ENCODE measurements around the gene PDZRN4.

PDZRN4 gene

GRCh38 chr12:41334390-41334789 is 146.3 kb downstream of the PDZRN4 start:
- no peak for TF ChIP-seq FOXA1 (IDR thresholded peaks at IDR 0.05)
- no peak for TF ChIP-seq ARNT (IDR thresholded peaks at IDR 0.05)
- TF ChIP-seq ZNF384 (IDR thresholded peaks at IDR 0.05) = no peak
- no peak for TF ChIP-seq FOXM1 (IDR thresholded peaks at IDR 0.05; ENCODE audit: borderline replicate concordance)
- no peak for TF ChIP-seq HDGF (IDR thresholded peaks at IDR 0.05; ENCODE audit: borderline replicate concordance)
- no peak for TF ChIP-seq PKNOX1 (IDR thresholded peaks at IDR 0.05)
- no peak for TF ChIP-seq CTBP1 (IDR thresholded peaks at IDR 0.05; ENCODE audit: borderline replicate concordance)
- no peak for TF ChIP-seq ELF4 (IDR thresholded peaks at IDR 0.05)
- no peak for TF ChIP-seq FOXK2 (IDR thresholded peaks at IDR 0.05)
- no peak for TF ChIP-seq BHLHE40 (IDR thresholded peaks at IDR 0.05; ENCODE audit: borderline replicate concordance)
- no peak for TF ChIP-seq NFRKB (IDR thresholded peaks at IDR 0.05)
- TF ChIP-seq LEF1 (IDR thresholded peaks at IDR 0.05; ENCODE audit: borderline replicate concordance) = no peak
- no peak for TF ChIP-seq SUZ12 (IDR thresholded peaks at IDR 0.05)
- no peak for TF ChIP-seq TARDBP (IDR thresholded peaks at IDR 0.05)
- no peak for TF ChIP-seq SP1 (IDR thresholded peaks at IDR 0.05)
- no peak for TF ChIP-seq L3MBTL2 (conservative IDR thresholded peaks at IDR 0.05)
- ChIA-PET CTCF (no interaction called here), POLR2A (no interaction called here)
- no peak for DNase-seq (ENCODE audit: extremely low spot score)

- ChIA-PET CTCF (no interaction called here), POLR2A (no interaction called here)
- TF ChIP-seq TARDBP (IDR thresholded peaks at IDR 0.05) = no peak
- no peak for TF ChIP-seq FOXK2 (IDR thresholded peaks at IDR 0.05)
- no peak for TF ChIP-seq HDGF (IDR thresholded peaks at IDR 0.05; ENCODE audit: borderline replicate concordance)
- TF ChIP-seq CTBP1 (IDR thresholded peaks at IDR 0.05; ENCODE audit: borderline replicate concordance) = no peak
- TF ChIP-seq ELF4 (IDR thresholded peaks at IDR 0.05) = no peak
- TF ChIP-seq ZNF384 (IDR thresholded peaks at IDR 0.05) = no peak
- no peak for TF ChIP-seq FOXA1 (IDR thresholded peaks at IDR 0.05)
- TF ChIP-seq SUZ12 (IDR thresholded peaks at IDR 0.05) = no peak
- no peak for TF ChIP-seq NFRKB (IDR thresholded peaks at IDR 0.05)
- no peak for DNase-seq (ENCODE audit: extremely low spot score)
These were observed 148.0 kb downstream of the PDZRN4 start for GRCh38 chr12:41336041-41336549.

- ChIA-PET POLR2A (no interaction called here), CTCF (no interaction called here)
- TF ChIP-seq SP1 (IDR thresholded peaks at IDR 0.05) (no peak), L3MBTL2 (conservative IDR thresholded peaks at IDR 0.05) (no peak), FOXK2 (IDR thresholded peaks at IDR 0.05) (no peak), LEF1 (IDR thresholded peaks at IDR 0.05; ENCODE audit: borderline replicate concordance) (no peak), CTBP1 (IDR thresholded peaks at IDR 0.05; ENCODE audit: borderline replicate concordance) (no peak), HDGF (IDR thresholded peaks at IDR 0.05; ENCODE audit: borderline replicate concordance) (no peak), BHLHE40 (IDR thresholded peaks at IDR 0.05; ENCODE audit: borderline replicate concordance) (no peak), ELF4 (IDR thresholded peaks at IDR 0.05) (no peak), NFRKB (IDR thresholded peaks at IDR 0.05) (no peak), FOXA1 (IDR thresholded peaks at IDR 0.05) (no peak), SUZ12 (IDR thresholded peaks at IDR 0.05) (no peak), PKNOX1 (IDR thresholded peaks at IDR 0.05) (no peak), ZNF384 (IDR thresholded peaks at IDR 0.05) (no peak)
- DNase-seq (ENCODE audit: extremely low spot score) = no peak
These were observed 151.7 kb downstream of the PDZRN4 start for GRCh38 chr12:41339784-41340183.

- no peak for DNase-seq (ENCODE audit: extremely low spot score)
- ChIA-PET POLR2A (no interaction called here), CTCF (no interaction called here)
- no peak for TF ChIP-seq SUZ12 (IDR thresholded peaks at IDR 0.05)
- TF ChIP-seq ARNT (IDR thresholded peaks at IDR 0.05) = no peak
- no peak for TF ChIP-seq FOXA1 (IDR thresholded peaks at IDR 0.05)
- TF ChIP-seq LEF1 (IDR thresholded peaks at IDR 0.05; ENCODE audit: borderline replicate concordance) = no peak
- TF ChIP-seq ZNF384 (IDR thresholded peaks at IDR 0.05) = no peak
- TF ChIP-seq SP1 (IDR thresholded peaks at IDR 0.05) = no peak
- TF ChIP-seq FOXK2 (IDR thresholded peaks at IDR 0.05) = no peak
- TF ChIP-seq NFRKB (IDR thresholded peaks at IDR 0.05) = no peak
- TF ChIP-seq HDGF (IDR thresholded peaks at IDR 0.05; ENCODE audit: borderline replicate concordance) = no peak
- no peak for TF ChIP-seq FOXM1 (IDR thresholded peaks at IDR 0.05; ENCODE audit: borderline replicate concordance)
- TF ChIP-seq BHLHE40 (IDR thresholded peaks at IDR 0.05; ENCODE audit: borderline replicate concordance) = no peak
- no peak for TF ChIP-seq ELF4 (IDR thresholded peaks at IDR 0.05)
- TF ChIP-seq TARDBP (IDR thresholded peaks at IDR 0.05) = no peak
- no peak for TF ChIP-seq CTBP1 (IDR thresholded peaks at IDR 0.05; ENCODE audit: borderline replicate concordance)
- no peak for TF ChIP-seq L3MBTL2 (conservative IDR thresholded peaks at IDR 0.05)
- no peak for TF ChIP-seq PKNOX1 (IDR thresholded peaks at IDR 0.05)
These were observed 156.8 kb downstream of the PDZRN4 start for GRCh38 chr12:41344776-41345470.

- POLR2A ChIA-PET = no interaction called here
- CTCF ChIA-PET = no interaction called here
- TF ChIP-seq HDGF (IDR thresholded peaks at IDR 0.05; ENCODE audit: borderline replicate concordance) = no peak
- no peak for TF ChIP-seq FOXA1 (IDR thresholded peaks at IDR 0.05)
- no peak for TF ChIP-seq L3MBTL2 (conservative IDR thresholded peaks at IDR 0.05)
- no peak for TF ChIP-seq ARNT (IDR thresholded peaks at IDR 0.05)
- no peak for TF ChIP-seq BHLHE40 (IDR thresholded peaks at IDR 0.05; ENCODE audit: borderline replicate concordance)
- TF ChIP-seq ZNF384 (IDR thresholded peaks at IDR 0.05) = no peak
- TF ChIP-seq FOXK2 (IDR thresholded peaks at IDR 0.05) = no peak
- TF ChIP-seq FOXM1 (IDR thresholded peaks at IDR 0.05; ENCODE audit: borderline replicate concordance) = no peak
- no peak for TF ChIP-seq NFRKB (IDR thresholded peaks at IDR 0.05)
- no peak for TF ChIP-seq PKNOX1 (IDR thresholded peaks at IDR 0.05)
- no peak for DNase-seq (ENCODE audit: extremely low spot score)
These were observed 160.1 kb downstream of the PDZRN4 start for GRCh38 chr12:41348198-41348597.

All from HEK293T (cell line).